ENCODE data around the gene TBXAS1. TPM values are rescaled to one million over a fixed set of nuclear protein-coding genes. Genes with fewer than 3 reads are reported as not detected.

The TBXAS1 gene
- total RNA-seq, 2 donors from 2014 or later = 3.6 to 10.6 TPM

DNA sequence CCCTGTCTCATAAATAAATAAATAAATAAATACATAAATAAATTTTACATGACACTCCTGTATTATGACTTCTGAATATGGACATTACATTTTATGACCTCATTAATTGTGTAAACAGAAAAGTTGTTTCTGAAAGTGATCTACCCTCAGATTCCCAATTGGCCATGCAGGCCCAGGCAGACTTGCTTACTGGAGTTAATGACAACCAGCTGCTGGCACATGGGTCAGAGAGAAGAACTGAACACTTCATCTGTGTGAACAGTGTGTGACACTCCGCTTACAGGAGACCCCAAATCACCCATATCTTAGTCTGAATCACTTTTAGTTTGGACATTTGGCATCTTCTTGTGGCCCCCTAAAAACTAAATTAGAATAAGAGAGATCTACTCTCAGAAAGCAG is 202.3 kb downstream of the TBXAS1 start:
- Histone ChIP-seq H3K4me1 (no peaks in the 10 kb centered on the region), H3K36me3 (replicated peaks in 1 of 2; ENCODE audit: insufficient read depth in 1 of 2, low read depth in 2 of 2) (peaks cover 0 to 10% of the 10 kb centered on the region in 2 donors), H3K27me3 (no peaks in the 10 kb centered on the region), H3K4me3 (no peak overlapping the region), H3K9me3 (no peaks in the 10 kb centered on the region), H3K27ac (no peak overlapping the region)
- TF ChIP-seq CTCF (IDR thresholded peaks at IDR 0.05) (no peak), POLR2A (IDR thresholded peaks at IDR 0.05) (no peak)
- ATAC-seq (no peak), DNase-seq (no peak)
- 100% methylated on average over 1 of the region's 1 CpG for WGBS, 2 donors
- intact Hi-C loops (cut with DNase I) = no loop called here

DNA sequence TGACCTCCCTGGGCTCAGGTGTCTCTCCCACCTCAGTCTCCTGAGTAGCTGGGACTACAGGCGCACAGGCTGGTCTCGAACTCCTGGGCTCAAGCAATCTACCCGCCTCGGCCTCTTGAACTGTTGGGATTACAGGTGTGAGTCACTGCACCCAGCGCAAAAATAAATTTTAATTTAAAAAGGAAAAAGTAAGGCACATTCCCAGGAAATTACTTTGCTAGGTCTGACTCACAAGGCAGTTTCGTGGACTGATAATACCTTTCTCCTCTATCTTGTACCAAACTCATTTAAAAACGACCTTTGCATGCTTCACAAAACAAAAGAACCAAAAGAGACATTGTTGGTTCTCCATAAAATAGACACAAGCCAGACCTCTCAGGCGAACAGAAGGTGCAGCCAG is 204.0 kb downstream of the TBXAS1 start:
- Histone ChIP-seq H3K4me1 (no peaks in the 10 kb centered on the region), H3K27me3 (no peaks in the 10 kb centered on the region), H3K27ac (no peak overlapping the region), H3K4me3 (no peak overlapping the region), H3K36me3 (replicated peaks in 1 of 2; ENCODE audit: insufficient read depth in 1 of 2, low read depth in 2 of 2) (peaks cover 4 to 18% of the 10 kb centered on the region in 2 donors), H3K9me3 (no peaks in the 10 kb centered on the region)
- DNase-seq = no peak
- no peak for TF ChIP-seq CTCF (IDR thresholded peaks at IDR 0.05)
- TF ChIP-seq POLR2A (IDR thresholded peaks at IDR 0.05) = no peak
- WGBS, 2 donors = 88 to 91% methylated on average over 8 of the region's 8 CpGs
- intact Hi-C loops (cut with DNase I) = no loop called here
- no peak for ATAC-seq

DNA sequence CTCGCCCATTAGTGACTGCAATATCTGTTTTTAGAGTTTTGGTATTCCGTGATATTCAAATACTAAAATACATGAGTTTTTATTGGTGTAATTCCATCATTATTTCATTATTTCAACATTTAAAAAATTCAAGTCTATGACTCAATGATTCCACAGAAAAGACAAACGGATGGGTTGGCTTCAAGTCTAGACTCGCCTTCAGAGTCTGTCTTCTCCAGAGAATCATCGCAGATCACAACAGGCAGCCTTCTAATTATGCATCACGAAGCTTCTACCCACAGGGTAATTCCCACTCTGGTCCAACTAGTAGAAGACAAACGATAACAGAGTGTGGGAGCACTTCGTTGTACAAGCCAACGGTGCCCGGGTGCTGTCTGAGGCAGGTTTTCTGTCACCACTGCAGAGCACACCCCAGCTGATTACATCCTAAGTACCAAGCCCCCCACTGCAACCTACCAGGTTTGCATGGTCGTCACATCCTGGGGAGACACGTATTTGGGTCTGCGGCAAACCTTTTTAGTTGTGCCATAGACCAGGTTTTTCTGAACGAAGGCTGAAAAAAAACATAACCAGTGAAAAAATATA is 204.8 kb downstream of the TBXAS1 start:
- H3K4me1 ChIP-seq = no peaks in the 10 kb centered on the region
- ATAC-seq (no peak), DNase-seq (no peak)
- H3K27ac ChIP-seq = no peak overlapping the region
- no peaks in the 10 kb centered on the region for H3K9me3 ChIP-seq
- WGBS, 2 donors = 94 to 96% methylated on average over 14 of the region's 14 CpGs
- H3K4me3 ChIP-seq = no peak overlapping the region
- TF ChIP-seq POLR2A (IDR thresholded peaks at IDR 0.05) (no peak), CTCF (IDR thresholded peaks at IDR 0.05) (no peak)
- no peaks in the 10 kb centered on the region for H3K27me3 ChIP-seq
- intact Hi-C loops (cut with DNase I) = no loop called here
- peaks cover 4 to 18% of the 10 kb centered on the region in 2 donors for H3K36me3 ChIP-seq (replicated peaks in 1 of 2; ENCODE audit: insufficient read depth in 1 of 2, low read depth in 2 of 2)

DNA sequence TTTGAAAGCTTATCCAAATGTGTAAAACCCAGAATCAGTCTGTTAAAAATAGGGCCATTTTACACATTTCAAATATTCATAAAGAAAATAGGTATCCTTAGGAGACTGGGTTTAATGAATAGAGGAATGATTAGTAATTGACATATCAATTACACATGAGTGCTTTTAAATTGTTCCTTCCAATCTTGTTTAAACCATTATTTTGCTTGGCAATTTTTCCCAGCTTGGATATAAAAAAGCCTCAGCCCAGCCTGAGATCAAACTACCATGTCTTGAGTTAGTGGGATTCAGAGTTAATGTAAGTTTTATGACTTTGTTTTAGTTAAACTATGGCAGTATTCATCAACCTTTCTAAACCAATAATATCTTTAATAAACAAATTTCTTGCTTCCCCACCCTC is 205.4 kb downstream of the TBXAS1 start:
- no peak overlapping the region for H3K27ac ChIP-seq
- H3K4me1 ChIP-seq = no peaks in the 10 kb centered on the region
- no peaks in the 10 kb centered on the region for H3K27me3 ChIP-seq
- H3K36me3 ChIP-seq (replicated peaks in 1 of 2; ENCODE audit: insufficient read depth in 1 of 2, low read depth in 2 of 2) = peaks cover 4 to 18% of the 10 kb centered on the region in 2 donors
- TF ChIP-seq CTCF (IDR thresholded peaks at IDR 0.05) = no peak
- no peak for TF ChIP-seq POLR2A (IDR thresholded peaks at IDR 0.05)
- intact Hi-C loops (cut with DNase I) = no loop called here
- no peaks in the 10 kb centered on the region for H3K9me3 ChIP-seq
- DNase-seq (no peak), ATAC-seq (no peak)
- no peak overlapping the region for H3K4me3 ChIP-seq
